GM12878 (cell line): ENCODE data around the gene LIMK1. TPM values are rescaled to one million over a fixed set of nuclear protein-coding genes. Genes with fewer than 3 reads are reported as not detected.

Source experiments
- polyA plus RNA-seq, 11 experiments: library from polyadenylated mRNA; depleted of rRNA in 4 of 11; unstranded in 6 of 11; stranded (reverse) in 5 of 11; fragments of >200 nt; fragmentation: Nextera tagmentation in 4 of 11; fragmentation: Illumina TruSeq in 1 of 11; extraction: Ambion mirVana in 4 of 11; extraction: Trizol in 1 of 11; gene quantifications; 1 replicate in 1 of 11; 2 replicates in 10 of 11; pipeline versions ENCODE4 v1.2.1 to v1.2.3, GENCODE V29; 2011 to 2016; ENCODE audit warnings: inconsistent platforms in 2 of 11, missing spikeins in 2 of 11, low read depth in 1 of 11
- total RNA-seq, 4 experiments: library from RNA; depleted of rRNA in 3 of 4; stranded (reverse); fragments of >200 nt in 3 of 4; fragmentation: Illumina TruSeq in 1 of 4; extraction: Trizol in 1 of 4; gene quantifications; 2 replicates each; pipeline versions ENCODE4 v1.2.1 to v1.2.3, GENCODE V29; 2013 to 2021
- TF ChIP-seq, protein P1 (sequence below): IDR thresholded peaks from 2 replicates; pipeline ENCODE4 v1.6.1; 2012; ENCODE audit warnings: improper control_type of control experiment, low read depth, low read length; ENCODE audit not compliant: insufficient replicate concordance
- TF ChIP-seq, protein P2 (sequence below): fragments of 450-650 bp; IDR thresholded peaks from 2 replicates; pipeline ENCODE4 v1.6.1; 2017; ENCODE audit warnings: mild to moderate bottlenecking, low read depth, inconsistent platforms; ENCODE audit not compliant: poor library complexity, severe bottlenecking

Gene LIMK1
- total and polyA plus RNA-seq, 10 of the 15 experiments (the other 5 are each of a cell fraction or from before 2014, with no cell fraction given), result 0.71 to 59.4 (median 28.8) TPM

DNA sequence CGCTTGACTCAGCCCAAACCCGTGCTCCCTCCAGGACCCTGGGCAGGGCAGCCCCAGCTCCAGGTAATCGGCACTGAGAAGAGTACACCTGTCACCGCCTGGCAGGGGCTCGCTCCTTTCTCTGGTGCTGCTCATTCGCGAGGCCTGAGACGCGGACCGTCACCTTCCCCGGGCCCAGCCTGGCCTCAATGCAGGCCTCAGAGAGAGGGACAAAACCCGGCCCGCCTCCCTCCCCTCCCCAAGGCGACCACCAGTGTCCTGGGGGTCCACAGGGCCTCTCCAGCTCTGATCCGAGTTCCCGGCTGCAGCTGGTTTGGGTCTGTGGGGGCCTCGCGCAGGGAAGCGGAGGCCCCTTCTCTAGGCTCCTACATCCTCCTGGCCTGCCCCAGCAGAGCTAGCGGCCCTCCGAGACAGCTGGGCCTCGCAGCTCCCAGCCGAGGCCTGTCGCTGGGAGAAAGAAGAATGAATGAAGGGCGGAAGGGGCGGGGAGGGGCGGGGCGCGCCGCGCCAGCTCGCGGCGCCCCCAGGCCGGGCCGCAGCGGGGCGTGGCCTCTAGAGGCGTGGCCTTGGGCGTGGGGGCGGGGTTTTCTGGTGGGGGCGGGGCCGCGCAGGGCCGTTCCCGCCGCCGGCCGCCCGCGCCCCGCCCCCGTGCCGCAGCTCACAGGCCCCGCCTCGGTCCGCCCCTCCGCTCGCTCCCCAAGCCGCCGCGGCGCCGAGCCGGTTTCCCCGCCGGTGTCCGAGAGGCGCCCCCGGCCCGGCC is at the start of gene LIMK1 (continued):
- TF ChIP-seq, protein P1, sequence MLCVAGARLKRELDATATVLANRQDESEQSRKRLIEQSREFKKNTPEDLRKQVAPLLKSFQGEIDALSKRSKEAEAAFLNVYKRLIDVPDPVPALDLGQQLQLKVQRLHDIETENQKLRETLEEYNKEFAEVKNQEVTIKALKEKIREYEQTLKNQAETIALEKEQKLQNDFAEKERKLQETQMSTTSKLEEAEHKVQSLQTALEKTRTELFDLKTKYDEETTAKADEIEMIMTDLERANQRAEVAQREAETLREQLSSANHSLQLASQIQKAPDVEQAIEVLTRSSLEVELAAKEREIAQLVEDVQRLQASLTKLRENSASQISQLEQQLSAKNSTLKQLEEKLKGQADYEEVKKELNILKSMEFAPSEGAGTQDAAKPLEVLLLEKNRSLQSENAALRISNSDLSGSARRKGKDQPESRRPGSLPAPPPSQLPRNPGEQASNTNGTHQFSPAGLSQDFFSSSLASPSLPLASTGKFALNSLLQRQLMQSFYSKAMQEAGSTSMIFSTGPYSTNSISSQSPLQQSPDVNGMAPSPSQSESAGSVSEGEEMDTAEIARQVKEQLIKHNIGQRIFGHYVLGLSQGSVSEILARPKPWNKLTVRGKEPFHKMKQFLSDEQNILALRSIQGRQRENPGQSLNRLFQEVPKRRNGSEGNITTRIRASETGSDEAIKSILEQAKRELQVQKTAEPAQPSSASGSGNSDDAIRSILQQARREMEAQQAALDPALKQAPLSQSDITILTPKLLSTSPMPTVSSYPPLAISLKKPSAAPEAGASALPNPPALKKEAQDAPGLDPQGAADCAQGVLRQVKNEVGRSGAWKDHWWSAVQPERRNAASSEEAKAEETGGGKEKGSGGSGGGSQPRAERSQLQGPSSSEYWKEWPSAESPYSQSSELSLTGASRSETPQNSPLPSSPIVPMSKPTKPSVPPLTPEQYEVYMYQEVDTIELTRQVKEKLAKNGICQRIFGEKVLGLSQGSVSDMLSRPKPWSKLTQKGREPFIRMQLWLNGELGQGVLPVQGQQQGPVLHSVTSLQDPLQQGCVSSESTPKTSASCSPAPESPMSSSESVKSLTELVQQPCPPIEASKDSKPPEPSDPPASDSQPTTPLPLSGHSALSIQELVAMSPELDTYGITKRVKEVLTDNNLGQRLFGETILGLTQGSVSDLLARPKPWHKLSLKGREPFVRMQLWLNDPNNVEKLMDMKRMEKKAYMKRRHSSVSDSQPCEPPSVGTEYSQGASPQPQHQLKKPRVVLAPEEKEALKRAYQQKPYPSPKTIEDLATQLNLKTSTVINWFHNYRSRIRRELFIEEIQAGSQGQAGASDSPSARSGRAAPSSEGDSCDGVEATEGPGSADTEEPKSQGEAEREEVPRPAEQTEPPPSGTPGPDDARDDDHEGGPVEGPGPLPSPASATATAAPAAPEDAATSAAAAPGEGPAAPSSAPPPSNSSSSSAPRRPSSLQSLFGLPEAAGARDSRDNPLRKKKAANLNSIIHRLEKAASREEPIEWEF, result no peak
- TF ChIP-seq, protein P2, sequence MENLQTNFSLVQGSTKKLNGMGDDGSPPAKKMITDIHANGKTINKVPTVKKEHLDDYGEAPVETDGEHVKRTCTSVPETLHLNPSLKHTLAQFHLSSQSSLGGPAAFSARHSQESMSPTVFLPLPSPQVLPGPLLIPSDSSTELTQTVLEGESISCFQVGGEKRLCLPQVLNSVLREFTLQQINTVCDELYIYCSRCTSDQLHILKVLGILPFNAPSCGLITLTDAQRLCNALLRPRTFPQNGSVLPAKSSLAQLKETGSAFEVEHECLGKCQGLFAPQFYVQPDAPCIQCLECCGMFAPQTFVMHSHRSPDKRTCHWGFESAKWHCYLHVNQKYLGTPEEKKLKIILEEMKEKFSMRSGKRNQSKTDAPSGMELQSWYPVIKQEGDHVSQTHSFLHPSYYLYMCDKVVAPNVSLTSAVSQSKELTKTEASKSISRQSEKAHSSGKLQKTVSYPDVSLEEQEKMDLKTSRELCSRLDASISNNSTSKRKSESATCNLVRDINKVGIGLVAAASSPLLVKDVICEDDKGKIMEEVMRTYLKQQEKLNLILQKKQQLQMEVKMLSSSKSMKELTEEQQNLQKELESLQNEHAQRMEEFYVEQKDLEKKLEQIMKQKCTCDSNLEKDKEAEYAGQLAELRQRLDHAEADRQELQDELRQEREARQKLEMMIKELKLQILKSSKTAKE, result no peak
- TF ChIP-seq, all 136 proteins: peak for 6
